ENCODE measurements around the gene NBPF8.
A peak's percentile ranks its signal among the peaks of the same experiment; 100 is the strongest.
"Not testable (repeated sequence)": the region's sequence is repeated elsewhere in the genome, so short reads cannot be mapped to it uniquely, and the experiment has no call there.

Gene NBPF8

GRCh38 chr1:120414911-120415480 lies at the start of gene NBPF8:
TSS of gene NBPF8 (plus strand) at chr1:120415035. CDS start at chr1:120436523, 21,488 bp downstream.
- DNase-seq (ENCODE audit: low read depth in 2 of 2) = peak; percentile 46 to 58

- DNase-seq (ENCODE audit: low read depth in 2 of 2) = not testable (repeated sequence)
Observed at GRCh38 chr1:120367709-120368108, 47.1 kb upstream of the NBPF8 start.

- not testable (repeated sequence) for DNase-seq (ENCODE audit: low read depth in 2 of 2)
Observed at GRCh38 chr1:120386651-120387050, 28.2 kb upstream of the NBPF8 start.

- DNase-seq (ENCODE audit: low read depth in 2 of 2) = peak in 1 of 2 donors; percentile 5
Observed at GRCh38 chr1:120388597-120389126, 26.2 kb upstream of the NBPF8 start.

- DNase-seq (ENCODE audit: low read depth in 2 of 2) = not testable (repeated sequence)
Observed at GRCh38 chr1:120391365-120391764, 23.5 kb upstream of the NBPF8 start.

- DNase-seq (ENCODE audit: low read depth in 2 of 2) = not testable (repeated sequence)
Observed at GRCh38 chr1:120393316-120394232, 21.3 kb upstream of the NBPF8 start.

- DNase-seq (ENCODE audit: low read depth in 2 of 2) = not testable (repeated sequence)
Observed at GRCh38 chr1:120405348-120405747, 9.5 kb upstream of the NBPF8 start.

- DNase-seq (ENCODE audit: low read depth in 2 of 2) = not testable (repeated sequence)
Observed at GRCh38 chr1:120414451-120414850, 384 bp upstream of the NBPF8 start.

GRCh38 chr1:120415492-120415961 lies 692 bp downstream of the NBPF8 start:
- peak; percentile 0 to 21 for DNase-seq (ENCODE audit: low read depth in 2 of 2)

GRCh38 chr1:120425063-120425462 lies 10.2 kb downstream of the NBPF8 start:
- DNase-seq (ENCODE audit: low read depth in 2 of 2) = not testable (repeated sequence)

- not testable (repeated sequence) for DNase-seq (ENCODE audit: low read depth in 2 of 2)
Observed at GRCh38 chr1:120431626-120432025, 16.8 kb downstream of the NBPF8 start.

GRCh38 chr1:120433831-120434230 lies 19.0 kb downstream of the NBPF8 start:
- not testable (repeated sequence) for DNase-seq (ENCODE audit: low read depth in 2 of 2)

- not testable (repeated sequence) for DNase-seq (ENCODE audit: low read depth in 2 of 2)
Observed at GRCh38 chr1:120449124-120449523, 34.3 kb downstream of the NBPF8 start.
